ENCODE data around the gene HCCS. TPM values are rescaled to one million over a fixed set of nuclear protein-coding genes. Genes with fewer than 3 reads are reported as not detected.

The HCCS gene
- total and polyA plus RNA-seq, 2 experiments from 2014 or later = 18.6 to 27.7 TPM

GRCh38 chrX:11085305-11085704, 25.8 kb upstream of the HCCS start:
- Mint-ChIP-seq H3K36me3 (ENCODE audit: low read depth) (peaks cover 5% of the 10 kb centered on the region; the same call in 1 of the 3 replicates), H3K4me3 (no peak overlapping the region), H3K9me3 (peaks cover 6% of the 10 kb centered on the region), H3K27ac (no peak overlapping the region), H3K4me1 (no peaks in the 10 kb centered on the region), H3K27me3 (ENCODE audit: insufficient read depth, low read depth, poor library complexity) (no peaks in the 10 kb centered on the region)
- H4K20me1 ChIP-seq (replicated peaks; ENCODE audit: insufficient read depth) = no peaks in the 10 kb centered on the region
- H3F3A ChIP-seq (replicated peaks; ENCODE audit: low read depth) = no peaks in the 10 kb centered on the region
- no peak overlapping the region for H3K4me2 ChIP-seq
- H3K27me3 ChIP-seq (ENCODE audit: insufficient read depth) = no peaks in the 10 kb centered on the region
- TF ChIP-seq, protein P1, sequence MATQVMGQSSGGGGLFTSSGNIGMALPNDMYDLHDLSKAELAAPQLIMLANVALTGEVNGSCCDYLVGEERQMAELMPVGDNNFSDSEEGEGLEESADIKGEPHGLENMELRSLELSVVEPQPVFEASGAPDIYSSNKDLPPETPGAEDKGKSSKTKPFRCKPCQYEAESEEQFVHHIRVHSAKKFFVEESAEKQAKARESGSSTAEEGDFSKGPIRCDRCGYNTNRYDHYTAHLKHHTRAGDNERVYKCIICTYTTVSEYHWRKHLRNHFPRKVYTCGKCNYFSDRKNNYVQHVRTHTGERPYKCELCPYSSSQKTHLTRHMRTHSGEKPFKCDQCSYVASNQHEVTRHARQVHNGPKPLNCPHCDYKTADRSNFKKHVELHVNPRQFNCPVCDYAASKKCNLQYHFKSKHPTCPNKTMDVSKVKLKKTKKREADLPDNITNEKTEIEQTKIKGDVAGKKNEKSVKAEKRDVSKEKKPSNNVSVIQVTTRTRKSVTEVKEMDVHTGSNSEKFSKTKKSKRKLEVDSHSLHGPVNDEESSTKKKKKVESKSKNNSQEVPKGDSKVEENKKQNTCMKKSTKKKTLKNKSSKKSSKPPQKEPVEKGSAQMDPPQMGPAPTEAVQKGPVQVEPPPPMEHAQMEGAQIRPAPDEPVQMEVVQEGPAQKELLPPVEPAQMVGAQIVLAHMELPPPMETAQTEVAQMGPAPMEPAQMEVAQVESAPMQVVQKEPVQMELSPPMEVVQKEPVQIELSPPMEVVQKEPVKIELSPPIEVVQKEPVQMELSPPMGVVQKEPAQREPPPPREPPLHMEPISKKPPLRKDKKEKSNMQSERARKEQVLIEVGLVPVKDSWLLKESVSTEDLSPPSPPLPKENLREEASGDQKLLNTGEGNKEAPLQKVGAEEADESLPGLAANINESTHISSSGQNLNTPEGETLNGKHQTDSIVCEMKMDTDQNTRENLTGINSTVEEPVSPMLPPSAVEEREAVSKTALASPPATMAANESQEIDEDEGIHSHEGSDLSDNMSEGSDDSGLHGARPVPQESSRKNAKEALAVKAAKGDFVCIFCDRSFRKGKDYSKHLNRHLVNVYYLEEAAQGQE (IDR thresholded peaks at IDR 0.05; ENCODE audit: unreplicated experiment) = no peak
- TF ChIP-seq, protein P2, sequence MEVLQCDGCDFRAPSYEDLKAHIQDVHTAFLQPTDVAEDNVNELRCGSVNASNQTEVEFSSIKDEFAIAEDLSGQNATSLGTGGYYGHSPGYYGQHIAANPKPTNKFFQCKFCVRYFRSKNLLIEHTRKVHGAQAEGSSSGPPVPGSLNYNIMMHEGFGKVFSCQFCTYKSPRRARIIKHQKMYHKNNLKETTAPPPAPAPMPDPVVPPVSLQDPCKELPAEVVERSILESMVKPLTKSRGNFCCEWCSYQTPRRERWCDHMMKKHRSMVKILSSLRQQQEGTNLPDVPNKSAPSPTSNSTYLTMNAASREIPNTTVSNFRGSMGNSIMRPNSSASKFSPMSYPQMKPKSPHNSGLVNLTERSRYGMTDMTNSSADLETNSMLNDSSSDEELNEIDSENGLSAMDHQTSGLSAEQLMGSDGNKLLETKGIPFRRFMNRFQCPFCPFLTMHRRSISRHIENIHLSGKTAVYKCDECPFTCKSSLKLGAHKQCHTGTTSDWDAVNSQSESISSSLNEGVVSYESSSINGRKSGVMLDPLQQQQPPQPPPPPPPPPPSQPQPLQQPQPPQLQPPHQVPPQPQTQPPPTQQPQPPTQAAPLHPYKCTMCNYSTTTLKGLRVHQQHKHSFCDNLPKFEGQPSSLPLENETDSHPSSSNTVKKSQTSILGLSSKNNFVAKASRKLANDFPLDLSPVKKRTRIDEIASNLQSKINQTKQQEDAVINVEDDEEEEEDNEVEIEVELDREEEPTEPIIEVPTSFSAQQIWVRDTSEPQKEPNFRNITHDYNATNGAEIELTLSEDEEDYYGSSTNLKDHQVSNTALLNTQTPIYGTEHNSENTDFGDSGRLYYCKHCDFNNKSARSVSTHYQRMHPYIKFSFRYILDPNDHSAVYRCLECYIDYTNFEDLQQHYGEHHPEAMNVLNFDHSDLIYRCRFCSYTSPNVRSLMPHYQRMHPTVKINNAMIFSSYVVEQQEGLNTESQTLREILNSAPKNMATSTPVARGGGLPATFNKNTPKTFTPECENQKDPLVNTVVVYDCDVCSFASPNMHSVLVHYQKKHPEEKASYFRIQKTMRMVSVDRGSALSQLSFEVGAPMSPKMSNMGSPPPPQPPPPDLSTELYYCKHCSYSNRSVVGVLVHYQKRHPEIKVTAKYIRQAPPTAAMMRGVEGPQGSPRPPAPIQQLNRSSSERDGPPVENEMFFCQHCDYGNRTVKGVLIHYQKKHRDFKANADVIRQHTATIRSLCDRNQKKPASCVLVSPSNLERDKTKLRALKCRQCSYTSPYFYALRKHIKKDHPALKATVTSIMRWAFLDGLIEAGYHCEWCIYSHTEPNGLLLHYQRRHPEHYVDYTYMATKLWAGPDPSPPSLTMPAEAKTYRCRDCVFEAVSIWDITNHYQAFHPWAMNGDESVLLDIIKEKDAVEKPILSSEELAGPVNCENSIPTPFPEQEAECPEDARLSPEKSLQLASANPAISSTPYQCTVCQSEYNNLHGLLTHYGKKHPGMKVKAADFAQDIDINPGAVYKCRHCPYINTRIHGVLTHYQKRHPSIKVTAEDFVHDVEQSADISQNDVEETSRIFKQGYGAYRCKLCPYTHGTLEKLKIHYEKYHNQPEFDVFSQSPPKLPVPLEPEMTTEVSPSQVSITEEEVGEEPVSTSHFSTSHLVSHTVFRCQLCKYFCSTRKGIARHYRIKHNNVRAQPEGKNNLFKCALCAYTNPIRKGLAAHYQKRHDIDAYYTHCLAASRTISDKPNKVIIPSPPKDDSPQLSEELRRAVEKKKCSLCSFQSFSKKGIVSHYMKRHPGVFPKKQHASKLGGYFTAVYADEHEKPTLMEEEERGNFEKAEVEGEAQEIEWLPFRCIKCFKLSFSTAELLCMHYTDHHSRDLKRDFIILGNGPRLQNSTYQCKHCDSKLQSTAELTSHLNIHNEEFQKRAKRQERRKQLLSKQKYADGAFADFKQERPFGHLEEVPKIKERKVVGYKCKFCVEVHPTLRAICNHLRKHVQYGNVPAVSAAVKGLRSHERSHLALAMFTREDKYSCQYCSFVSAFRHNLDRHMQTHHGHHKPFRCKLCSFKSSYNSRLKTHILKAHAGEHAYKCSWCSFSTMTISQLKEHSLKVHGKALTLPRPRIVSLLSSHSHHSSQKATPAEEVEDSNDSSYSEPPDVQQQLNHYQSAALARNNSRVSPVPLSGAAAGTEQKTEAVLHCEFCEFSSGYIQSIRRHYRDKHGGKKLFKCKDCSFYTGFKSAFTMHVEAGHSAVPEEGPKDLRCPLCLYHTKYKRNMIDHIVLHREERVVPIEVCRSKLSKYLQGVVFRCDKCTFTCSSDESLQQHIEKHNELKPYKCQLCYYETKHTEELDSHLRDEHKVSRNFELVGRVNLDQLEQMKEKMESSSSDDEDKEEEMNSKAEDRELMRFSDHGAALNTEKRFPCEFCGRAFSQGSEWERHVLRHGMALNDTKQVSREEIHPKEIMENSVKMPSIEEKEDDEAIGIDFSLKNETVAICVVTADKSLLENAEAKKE (CRISPR knock-in tag; IDR thresholded peaks at IDR 0.05) = no peak
- no peak for TF ChIP-seq STAT1 (IDR thresholded peaks at IDR 0.05; ENCODE audit: unreplicated experiment)
- TF ChIP-seq POLR2AphosphoS5 (IDR thresholded peaks at IDR 0.05; ENCODE audit: low read depth) = no peak
- no peak overlapping the region for H3K27ac ChIP-seq (ENCODE audit: low read depth)
- no peak overlapping the region for H3K4me3 ChIP-seq
- no peaks in the 10 kb centered on the region for H3K9me2 ChIP-seq (ENCODE audit: insufficient read depth)
- no peak overlapping the region for H2AFZ ChIP-seq
- DNase-seq (ENCODE audit: low spot score) = no peak
- no peak for ATAC-seq
- no peaks in the 10 kb centered on the region for H3K79me2 ChIP-seq (replicated peaks; ENCODE audit: insufficient read depth)
- H3K4me1 ChIP-seq (ENCODE audit: insufficient read depth) = no peaks in the 10 kb centered on the region
- no peaks in the 10 kb centered on the region for H3K36me3 ChIP-seq (ENCODE audit: insufficient read depth)

All from GM23338 (cell line).